ENCODE measurements around the gene LGR6.
"Not testable (repeated sequence)": the region's sequence is repeated elsewhere in the genome, so short reads cannot be mapped to it uniquely, and the experiment has no call there.

Gene LGR6

GRCh38 chr1:202230939-202231645 is 37.5 kb downstream of the LGR6 start:
- Mint-ChIP-seq H3K9me3 (no peaks in the 10 kb centered on the region), H3K27me3 (peaks cover 1% of the 10 kb centered on the region), H3K36me3 (no peaks in the 10 kb centered on the region), H3K4me1 (peaks cover 11% of the 10 kb centered on the region), H3K4me3 (no peak overlapping the region), H3K27ac (no peak overlapping the region)

- no peak overlapping the region for H3K27ac Mint-ChIP-seq
These were observed 39.6 kb downstream of the LGR6 start for GRCh38 chr1:202233171-202233570.

GRCh38 chr1:202233804-202234203 is 40.2 kb downstream of the LGR6 start:
- Mint-ChIP-seq H3K27ac (no peak overlapping the region), H3K9me3 (no peaks in the 10 kb centered on the region), H3K27me3 (peaks cover 8% of the 10 kb centered on the region), H3K36me3 (no peaks in the 10 kb centered on the region), H3K4me1 (peaks cover 4% of the 10 kb centered on the region), H3K4me3 (no peak overlapping the region)

More at GRCh38 chr1:202233171-202233570, 39.6 kb downstream of the LGR6 start:
- Mint-ChIP-seq H3K4me1 (peaks cover 9% of the 10 kb centered on the region), H3K4me3 (no peak overlapping the region), H3K27me3 (peaks cover 8% of the 10 kb centered on the region), H3K9me3 (no peaks in the 10 kb centered on the region), H3K36me3 (no peaks in the 10 kb centered on the region)

GRCh38 chr1:202234331-202235002 is 40.9 kb downstream of the LGR6 start:
- Mint-ChIP-seq H3K4me3 (no peak overlapping the region), H3K27me3 (peaks cover 8% of the 10 kb centered on the region), H3K4me1 (peaks cover 4% of the 10 kb centered on the region), H3K27ac (no peak overlapping the region), H3K36me3 (no peaks in the 10 kb centered on the region), H3K9me3 (no peaks in the 10 kb centered on the region)

DNA sequence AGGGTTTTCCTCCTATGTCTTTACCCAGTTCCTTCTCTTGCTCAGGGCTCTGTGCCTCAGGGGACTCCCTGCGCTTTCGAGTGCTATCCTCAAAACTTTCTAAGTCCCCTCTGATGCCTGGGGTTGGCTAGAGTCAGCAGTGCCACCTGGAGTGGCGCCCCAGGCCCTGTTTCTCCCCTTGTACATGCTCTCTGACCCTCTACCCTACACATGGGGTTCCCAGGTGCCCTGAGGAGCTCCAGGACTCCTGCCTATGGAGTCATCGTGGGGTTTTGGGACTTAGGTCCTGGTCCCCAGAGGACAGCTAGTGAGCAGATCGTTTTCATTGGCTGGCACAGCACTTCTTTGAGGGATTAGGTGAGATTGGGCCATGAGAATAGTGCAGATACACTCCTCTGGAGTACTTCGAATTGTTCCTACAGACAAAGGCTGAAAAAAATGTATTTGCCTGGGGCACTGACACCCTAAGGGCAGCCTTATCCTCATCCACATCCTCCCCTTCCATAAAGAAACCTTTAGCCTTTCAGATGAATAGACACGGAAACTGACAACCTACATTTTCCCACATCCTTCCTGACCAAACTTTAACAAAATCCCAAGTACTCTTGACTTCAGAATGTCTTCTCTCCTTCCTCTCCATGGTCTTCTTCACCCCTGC is 41.5 kb downstream of the LGR6 start:
- H3K27ac Mint-ChIP-seq = no peak overlapping the region
- no peak overlapping the region for H3K4me3 Mint-ChIP-seq
- H3K9me3 Mint-ChIP-seq = no peaks in the 10 kb centered on the region
- H3K36me3 Mint-ChIP-seq = no peaks in the 10 kb centered on the region
- H3K4me1 Mint-ChIP-seq = peaks cover 4% of the 10 kb centered on the region
- H3K27me3 Mint-ChIP-seq = peaks cover 8% of the 10 kb centered on the region

- peaks cover 8% of the 10 kb centered on the region for H3K27me3 Mint-ChIP-seq
- H3K4me3 Mint-ChIP-seq = no peak overlapping the region
- H3K9me3 Mint-ChIP-seq = no peaks in the 10 kb centered on the region
- H3K36me3 Mint-ChIP-seq = no peaks in the 10 kb centered on the region
- peaks cover 4% of the 10 kb centered on the region for H3K4me1 Mint-ChIP-seq
- no peak overlapping the region for H3K27ac Mint-ChIP-seq
These were observed 42.5 kb downstream of the LGR6 start for GRCh38 chr1:202235856-202236837.

- no peaks in the 10 kb centered on the region for H3K36me3 Mint-ChIP-seq
- no peak overlapping the region for H3K27ac Mint-ChIP-seq
- H3K27me3 Mint-ChIP-seq = peaks cover 8% of the 10 kb centered on the region
- H3K9me3 Mint-ChIP-seq = no peaks in the 10 kb centered on the region
- H3K4me1 Mint-ChIP-seq = peaks cover 4% of the 10 kb centered on the region
- H3K4me3 Mint-ChIP-seq = no peak overlapping the region
These were observed 43.5 kb downstream of the LGR6 start for GRCh38 chr1:202237052-202237451.

GRCh38 chr1:202238914-202239313 is 45.3 kb downstream of the LGR6 start:
- H3K27me3 Mint-ChIP-seq = peaks cover 8% of the 10 kb centered on the region
- no peaks in the 10 kb centered on the region for H3K9me3 Mint-ChIP-seq
- H3K4me1 Mint-ChIP-seq = peaks cover 4% of the 10 kb centered on the region
- H3K36me3 Mint-ChIP-seq = no peaks in the 10 kb centered on the region
- no peak overlapping the region for H3K27ac Mint-ChIP-seq
- no peak overlapping the region for H3K4me3 Mint-ChIP-seq

GRCh38 chr1:202240226-202240625 is 46.6 kb downstream of the LGR6 start:
- not testable (repeated sequence) for H3K4me1 Mint-ChIP-seq, H3K36me3 Mint-ChIP-seq, H3K27ac Mint-ChIP-seq, H3K9me3 Mint-ChIP-seq, H3K27me3 Mint-ChIP-seq, H3K4me3 Mint-ChIP-seq

DNA sequence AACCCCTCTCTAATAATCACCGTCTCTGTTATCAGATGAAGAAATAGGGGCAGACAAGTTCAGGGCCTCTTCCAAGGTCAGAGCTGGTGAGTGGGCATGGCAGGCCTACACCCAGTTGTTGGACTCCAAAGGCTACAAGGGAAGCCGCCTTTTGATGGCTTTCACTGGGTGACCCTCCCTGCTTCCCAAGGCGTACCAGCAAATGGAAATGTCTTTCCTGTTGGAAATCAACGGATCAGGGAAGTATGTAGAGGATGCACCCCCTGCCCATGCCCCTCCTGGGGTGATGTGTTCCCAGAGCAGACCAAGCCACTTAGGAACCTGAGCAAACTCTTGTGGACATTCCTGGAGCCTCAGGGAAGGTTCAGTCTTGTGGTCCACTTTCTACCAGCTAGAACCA is 47.4 kb downstream of the LGR6 start:
- Mint-ChIP-seq H3K4me3 (no peak overlapping the region), H3K27ac (no peak overlapping the region), H3K9me3 (no peaks in the 10 kb centered on the region), H3K4me1 (peaks cover 4% of the 10 kb centered on the region), H3K27me3 (peaks cover 8% of the 10 kb centered on the region), H3K36me3 (no peaks in the 10 kb centered on the region)

GRCh38 chr1:202241376-202242079 is 47.9 kb downstream of the LGR6 start:
- Mint-ChIP-seq H3K4me3 (no peak overlapping the region), H3K4me1 (peaks cover under 1% of the 10 kb centered on the region), H3K36me3 (no peaks in the 10 kb centered on the region), H3K27me3 (peaks cover 2% of the 10 kb centered on the region), H3K9me3 (no peaks in the 10 kb centered on the region), H3K27ac (no peak overlapping the region)

GRCh38 chr1:202242080-202242419 is 48.5 kb downstream of the LGR6 start:
- H3K36me3 Mint-ChIP-seq = no peaks in the 10 kb centered on the region
- no peaks in the 10 kb centered on the region for H3K4me1 Mint-ChIP-seq
- no peaks in the 10 kb centered on the region for H3K9me3 Mint-ChIP-seq
- no peak overlapping the region for H3K4me3 Mint-ChIP-seq
- peaks cover 1% of the 10 kb centered on the region for H3K27me3 Mint-ChIP-seq
- no peak overlapping the region for H3K27ac Mint-ChIP-seq

GRCh38 chr1:202243006-202243405 is 49.4 kb downstream of the LGR6 start:
- no peaks in the 10 kb centered on the region for H3K4me1 Mint-ChIP-seq
- no peaks in the 10 kb centered on the region for H3K36me3 Mint-ChIP-seq
- H3K27me3 Mint-ChIP-seq = no peaks in the 10 kb centered on the region
- H3K9me3 Mint-ChIP-seq = no peaks in the 10 kb centered on the region
- no peak overlapping the region for H3K4me3 Mint-ChIP-seq
- H3K27ac Mint-ChIP-seq = no peak overlapping the region

DNA sequence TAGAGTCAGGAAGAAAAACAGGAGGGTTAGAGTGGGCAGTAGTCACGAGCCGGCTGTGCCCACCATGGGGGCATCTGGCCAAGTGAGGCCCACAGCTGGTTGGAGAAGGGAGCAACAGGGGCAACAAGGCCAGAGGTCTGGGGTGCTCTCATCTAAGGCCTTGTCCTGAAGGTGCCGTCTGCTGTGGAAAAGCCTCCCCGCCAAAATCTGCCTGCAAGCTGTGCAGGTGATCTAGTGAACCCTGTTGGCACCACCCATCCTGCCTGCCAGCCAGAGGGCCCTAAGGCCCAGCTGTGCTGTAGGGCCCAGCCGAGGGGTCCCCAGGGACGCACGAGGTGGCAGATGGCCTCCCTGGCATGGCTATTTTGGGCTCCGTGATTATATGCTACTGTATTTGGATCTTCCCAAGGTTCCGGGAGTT is 51.3 kb downstream of the LGR6 start:
- H3K9me3 Mint-ChIP-seq = no peaks in the 10 kb centered on the region
- no peaks in the 10 kb centered on the region for H3K36me3 Mint-ChIP-seq
- H3K27me3 Mint-ChIP-seq = peaks cover 1% of the 10 kb centered on the region
- H3K27ac Mint-ChIP-seq = no peak overlapping the region
- no peak overlapping the region for H3K4me3 Mint-ChIP-seq
- H3K4me1 Mint-ChIP-seq = no peaks in the 10 kb centered on the region

DNA sequence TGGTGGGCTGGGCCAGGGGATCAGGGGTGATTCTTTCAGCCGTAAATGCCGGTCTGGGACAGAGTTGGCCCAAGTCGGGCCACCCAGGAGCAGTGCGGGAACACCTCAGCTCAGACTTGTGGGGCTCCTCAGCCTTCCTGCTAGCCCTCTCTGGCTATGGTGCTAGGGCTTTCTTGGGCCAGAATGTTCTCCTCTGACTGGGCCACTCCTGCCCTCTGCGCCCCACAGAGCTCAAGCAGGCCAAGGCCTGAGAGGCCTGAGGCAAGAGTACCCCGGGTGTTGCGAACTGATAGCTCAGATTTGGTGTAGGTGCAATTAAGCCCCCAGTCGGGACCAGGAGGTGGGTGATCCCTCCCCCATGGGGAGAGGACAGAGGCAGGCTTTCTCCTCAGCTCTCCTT is 51.8 kb downstream of the LGR6 start:
- H3K27me3 Mint-ChIP-seq = peaks cover 1% of the 10 kb centered on the region
- H3K4me3 Mint-ChIP-seq = no peak overlapping the region
- H3K27ac Mint-ChIP-seq = no peak overlapping the region
- no peaks in the 10 kb centered on the region for H3K36me3 Mint-ChIP-seq
- no peaks in the 10 kb centered on the region for H3K9me3 Mint-ChIP-seq
- H3K4me1 Mint-ChIP-seq = no peaks in the 10 kb centered on the region
